CD14-positive monocyte (primary cell): ENCODE measurements around the gene RIT2. TPM values are rescaled to one million over a fixed set of nuclear protein-coding genes. Genes with fewer than 3 reads are reported as not detected.

Experiments used
- DNase-seq, 3 donors: peaks; one replicate each; pipeline ENCODE4 v3.0.0-alpha.2; 2011 to 2022
- H2AFZ ChIP-seq: 2 replicates; pipeline ENCODE4 v1.6.0; 2012; ENCODE audit warnings: mild to moderate bottlenecking, low read depth, low read length, inconsistent platforms; ENCODE audit not compliant: insufficient read depth, poor library complexity, severe bottlenecking
- H3K27ac ChIP-seq, 2 donors: 1 replicate in 1 of 2; 2 replicates in 1 of 2; pipeline ENCODE4 v1.5.1; 2012 to 2013; ENCODE audit warnings: low read length in 2 of 2, control low read depth in 1 of 2, inconsistent platforms in 1 of 2, low read depth in 1 of 2, mild to moderate bottlenecking in 1 of 2
- H3K27me3 ChIP-seq, 2 donors: one replicate each; pipeline versions ENCODE4 v1.6.0 to v1.6.1; 2011 to 2013; ENCODE audit warnings: low read length in 2 of 2; ENCODE audit not compliant: control insufficient read depth in 2 of 2, insufficient read depth in 2 of 2
- H3K36me3 ChIP-seq, 2 donors: replicated peaks in 1 of 2; 1 replicate in 1 of 2; 2 replicates in 1 of 2; pipeline versions ENCODE4 v1.5.1 to v1.6.1; 2012 to 2013; ENCODE audit warnings: low read length in 2 of 2, control low read depth in 1 of 2, inconsistent platforms in 1 of 2, mild to moderate bottlenecking in 1 of 2; ENCODE audit not compliant: insufficient read depth in 2 of 2, control insufficient read depth in 1 of 2
- H3K4me1 ChIP-seq, 2 donors: 1 replicate in 1 of 2; 2 replicates in 1 of 2; pipeline versions ENCODE4 v1.5.1 to v1.6.1; 2012 to 2013; ENCODE audit warnings: low read length in 2 of 2, control low read depth in 1 of 2, inconsistent platforms in 1 of 2, mild to moderate bottlenecking in 1 of 2, moderate library complexity in 1 of 2; ENCODE audit not compliant: insufficient read depth in 2 of 2, control insufficient read depth in 1 of 2
- H3K4me2 ChIP-seq: replicated peaks from 2 replicates; pipeline ENCODE3; 2012; ENCODE audit warnings: low read length, moderate library complexity, mild to moderate bottlenecking; ENCODE audit not compliant: poor library complexity, severe bottlenecking; ENCODE audit errors: extremely low read depth
- H3K4me3 ChIP-seq, 3 experiments: fragments of 200-600 bp in 1 of 3; sonication (generic) in 1 of 3; replicated peaks in 1 of 3; 1 replicate in 2 of 3; 2 replicates in 1 of 3; pipeline ENCODE4 v1.5.1; 2011 to 2013; ENCODE audit warnings: low read length in 3 of 3, mild to moderate bottlenecking in 3 of 3, control low read depth in 2 of 3, low read depth in 2 of 3, inconsistent platforms in 1 of 3, moderate library complexity in 1 of 3
- H3K79me2 ChIP-seq: 2 replicates; pipeline ENCODE4 v1.6.0; 2012; ENCODE audit warnings: mild to moderate bottlenecking, control low read depth, inconsistent platforms, low read length, moderate library complexity; ENCODE audit not compliant: insufficient read depth
- H3K9ac ChIP-seq: 2 replicates; pipeline ENCODE4 v1.6.0; 2017; ENCODE audit warnings: low read length, mild to moderate bottlenecking; ENCODE audit not compliant: insufficient read depth, poor library complexity, severe bottlenecking
- H3K9me3 ChIP-seq, 2 donors: replicated peaks in 1 of 2; 1 replicate in 1 of 2; 2 replicates in 1 of 2; pipeline versions ENCODE4 v1.5.1 to v1.6.1; 2012 to 2013; ENCODE audit warnings: low read length in 2 of 2, control low read depth in 1 of 2; ENCODE audit not compliant: control insufficient read depth in 1 of 2, insufficient read depth in 1 of 2
- H4K20me1 ChIP-seq: 2 replicates; pipeline ENCODE4 v1.6.0; 2012; ENCODE audit warnings: mild to moderate bottlenecking, low read length, control low read depth, moderate library complexity; ENCODE audit not compliant: insufficient read depth
- H3K27ac Mint-ChIP-seq, 7 donors: one replicate each; pipeline ENCODE4 v1.8.0; 2020; ENCODE audit warnings: mild to moderate bottlenecking in 7 of 7, mixed read lengths in 7 of 7, moderate library complexity in 6 of 7, inconsistent platforms in 2 of 7
- H3K27me3 Mint-ChIP-seq, 3 donors: one replicate each; pipeline ENCODE4 v1.8.0; 2021 to 2022; ENCODE audit warnings: low read depth in 3 of 3, mild to moderate bottlenecking in 3 of 3, mixed read lengths in 3 of 3, moderate library complexity in 3 of 3, inconsistent platforms in 1 of 3
- H3K36me3 Mint-ChIP-seq, 2 donors: one replicate each; pipeline ENCODE4 v1.8.0; 2020; ENCODE audit warnings: mixed read lengths in 2 of 2, inconsistent platforms in 1 of 2, mild to moderate bottlenecking in 1 of 2
- H3K4me1 Mint-ChIP-seq: one replicate; pipeline ENCODE4 v1.8.0; 2020; ENCODE audit warnings: mild to moderate bottlenecking, mixed read lengths
- H3K4me3 Mint-ChIP-seq, 2 donors: one replicate each; pipeline ENCODE4 v1.8.0; 2020; ENCODE audit warnings: mild to moderate bottlenecking in 2 of 2, mixed read lengths in 2 of 2, moderate library complexity in 1 of 2
- H3K9me3 Mint-ChIP-seq, 7 donors: one replicate each; pipeline ENCODE4 v1.8.0; 2020 to 2022; ENCODE audit warnings: mixed read lengths in 7 of 7, mild to moderate bottlenecking in 6 of 7, moderate library complexity in 6 of 7, inconsistent platforms in 2 of 7
- CTCF ChIP-seq: fragments of 200-600 bp; IDR thresholded peaks from one replicate; pipeline ENCODE4 v1.8.0; 2022; ENCODE audit warnings: antibody characterized with exemption, mild to moderate bottlenecking
- WGBS: methylation state at CpG from one replicate; pipeline ENCODE4 v1.1.5; 2013; ENCODE audit warnings: missing lambda C conversion rate; ENCODE audit not compliant: insufficient coverage; 5-methylcytosine and 5-hydroxymethylcytosine counted together
- intact Hi-C, 2 donors: fragments of 100-400 bp; cut with micrococcal nuclease; formaldehyde crosslinking; loops; one replicate each; pipeline versions ENCODE4 v1.15.0 to v1.15.1; 2023
- polyA plus RNA-seq, 3 donors: library from polyadenylated mRNA; depleted of rRNA in 1 of 3; unstranded in 2 of 3; stranded (reverse) in 1 of 3; fragments of 300-500 nt in 2 of 3; fragments of >200 nt in 1 of 3; fragmentation: Illumina TruSeq in 2 of 3; gene quantifications; 1 replicate in 2 of 3; 2 replicates in 1 of 3; pipeline ENCODE4 v1.2.3, GENCODE V29; 2012 to 2021

RIT2 gene
- polyA plus RNA-seq, 3 donors: not detected

- Histone ChIP-seq H4K20me1 (no peaks in the 10 kb centered on the region), H3K27me3 (no peaks in the 10 kb centered on the region), H3K9ac (no peak overlapping the region), H3K9me3 (no peaks in the 10 kb centered on the region), H2AFZ (no peak overlapping the region), H3K36me3 (no peaks in the 10 kb centered on the region), H3K27ac (no peak overlapping the region), H3K4me1 (no peaks in the 10 kb centered on the region), H3K4me2 (no peak overlapping the region), H3K4me3 (no peak overlapping the region), H3K79me2 (no peaks in the 10 kb centered on the region)
- no peak overlapping the region for H3K4me3 Mint-ChIP-seq
- WGBS: no CpG with 5 or more reads among the region's 3 CpGs
- H3K4me1 Mint-ChIP-seq: no peaks in the 10 kb centered on the region
- no peak overlapping the region for H3K27ac Mint-ChIP-seq
- DNase-seq: no peak
- intact Hi-C loops: no loop called here
- no peaks in the 10 kb centered on the region for H3K36me3 Mint-ChIP-seq
- TF ChIP-seq CTCF: no peak
- no peaks in the 10 kb centered on the region for H3K27me3 Mint-ChIP-seq
- peaks cover 0 to 3% (median 0%) of the 10 kb centered on the region in 7 donors for H3K9me3 Mint-ChIP-seq
Measured at GRCh38 chr18:42891705-42892104, 223.8 kb downstream of the RIT2 start.

GRCh38 chr18:42883169-42883568 lies 232.3 kb downstream of the RIT2 start:
- H3K36me3 Mint-ChIP-seq: no peaks in the 10 kb centered on the region
- Histone ChIP-seq H3K36me3 (no peaks in the 10 kb centered on the region), H4K20me1 (no peaks in the 10 kb centered on the region), H3K4me3 (no peak overlapping the region), H2AFZ (no peak overlapping the region), H3K4me1 (no peaks in the 10 kb centered on the region), H3K79me2 (no peaks in the 10 kb centered on the region), H3K9ac (no peak overlapping the region), H3K9me3 (no peaks in the 10 kb centered on the region), H3K27ac (no peak overlapping the region), H3K27me3 (no peaks in the 10 kb centered on the region), H3K4me2 (no peak overlapping the region)
- H3K27ac Mint-ChIP-seq: no peak overlapping the region
- H3K27me3 Mint-ChIP-seq: peaks cover 0 to 2% (median 0%) of the 10 kb centered on the region in 3 donors
- no CpG with 5 or more reads among the region's 3 CpGs for WGBS
- no peak overlapping the region for H3K4me3 Mint-ChIP-seq
- intact Hi-C loops: no loop called here
- TF ChIP-seq CTCF: no peak
- DNase-seq: no peak
- no peaks in the 10 kb centered on the region for H3K4me1 Mint-ChIP-seq
- H3K9me3 Mint-ChIP-seq: peaks cover 0 to 3% (median 0%) of the 10 kb centered on the region in 7 donors
